IMR-90 (cell line): ENCODE results near the gene NDUFV3. TPM values are rescaled to one million over a fixed set of nuclear protein-coding genes. Genes with fewer than 3 reads are reported as not detected.

ENCODE experiments used
- ATAC-seq: fragments of 200-7000 bp; cut with Tn5 transposase; 2 replicates; pipeline ENCODE4 v1.9.1; 2020; ENCODE audit warnings: low read depth, mild to moderate bottlenecking, moderate library complexity
- BruUV-seq: library from RNA; stranded (reverse); fragments of 400-500 nt; replicated peaks from 2 replicates; lab custom pipeline; 2021; lab: Mats Ljungman, UMichigan
- CTCF ChIA-PET: fragments of 300-600 bp; formaldehyde crosslinking; extraction: SDS; loops from one replicate; lab custom pipeline; 2021; ENCODE audit warnings: antibody characterized with exemption; lab: Yijun Ruan, JAX
- POLR2A ChIA-PET: fragments of 300-600 bp; sonication (Branson Sonifier 250); formaldehyde crosslinking; loops from one replicate; lab custom pipeline; 2022; ENCODE audit warnings: antibody characterized with exemption; ENCODE audit not compliant: unreplicated experiment; lab: Charles Lee
- DNase-seq: peaks from one replicate; pipeline ENCODE4 v3.0.0; 2013
- H2AFZ ChIP-seq: replicated peaks from 2 replicates; pipeline ENCODE3; 2013; ENCODE audit warnings: low read length, mild to moderate bottlenecking; ENCODE audit not compliant: poor library complexity
- H2AK5ac ChIP-seq: 2 replicates; pipeline ENCODE4 v1.6.1; 2013; ENCODE audit warnings: low read depth, low read length, inconsistent platforms
- H2AK9ac ChIP-seq: replicated peaks from 2 replicates; pipeline ENCODE3; 2013; ENCODE audit warnings: mild to moderate bottlenecking, low read depth, low read length, moderate library complexity; ENCODE audit not compliant: poor library complexity
- H2BK120ac ChIP-seq: 2 replicates; pipeline ENCODE4 v1.6.1; 2013; ENCODE audit warnings: low read depth, low read length, inconsistent platforms
- H2BK15ac ChIP-seq: 3 replicates; pipeline ENCODE4 v1.6.1; 2013; ENCODE audit warnings: low read depth, low read length, inconsistent platforms
- H2BK20ac ChIP-seq: 2 replicates; pipeline ENCODE4 v1.6.1; 2013; ENCODE audit warnings: low read depth, mild to moderate bottlenecking, inconsistent platforms, low read length, moderate library complexity
- H2BK5ac ChIP-seq: 2 replicates; pipeline ENCODE4 v1.6.1; 2013; ENCODE audit warnings: mild to moderate bottlenecking, low read depth, low read length, inconsistent platforms; ENCODE audit not compliant: poor library complexity, severe bottlenecking
- H3K14ac ChIP-seq: replicated peaks from 2 replicates; pipeline ENCODE4 v1.6.1; 2013; ENCODE audit warnings: low read depth, low read length, inconsistent platforms
- H3K18ac ChIP-seq: 2 replicates; pipeline ENCODE4 v1.6.1; 2013; ENCODE audit warnings: low read depth, low read length, control low read depth
- H3K23ac ChIP-seq: 2 replicates; pipeline ENCODE4 v1.6.1; 2013; ENCODE audit warnings: low read depth, low read length, inconsistent platforms
- H3K27ac ChIP-seq: 2 replicates; pipeline ENCODE4 v1.5.1; 2013; ENCODE audit warnings: mild to moderate bottlenecking, control low read depth, low read length; ENCODE audit not compliant: insufficient read depth
- H3K27me3 ChIP-seq: 2 replicates; pipeline ENCODE4 v1.6.1; 2013; ENCODE audit warnings: low read length; ENCODE audit not compliant: control insufficient read depth, insufficient read depth
- H3K36me3 ChIP-seq: 2 replicates; pipeline ENCODE4 v1.6.1; 2013; ENCODE audit warnings: low read length, mixed read lengths; ENCODE audit not compliant: control insufficient read depth, insufficient read depth
- H3K4ac ChIP-seq: 2 replicates; pipeline ENCODE4 v1.6.1; 2013; ENCODE audit warnings: low read depth, low read length, inconsistent platforms
- H3K4me1 ChIP-seq: 2 replicates; pipeline ENCODE4 v1.6.1; 2013; ENCODE audit warnings: low read length, mixed read lengths; ENCODE audit not compliant: control insufficient read depth, insufficient read depth
- H3K4me2 ChIP-seq: 2 replicates; pipeline ENCODE4 v1.6.1; 2013; ENCODE audit warnings: low read depth, mild to moderate bottlenecking, control low read depth, low read length, moderate library complexity
- H3K4me3 ChIP-seq: 2 replicates; pipeline ENCODE4 v1.5.1; 2013; ENCODE audit warnings: low read depth, mild to moderate bottlenecking, control low read depth, low read length, moderate library complexity; ENCODE audit not compliant: insufficient read depth
- H3K56ac ChIP-seq: 2 replicates; pipeline ENCODE4 v1.6.1; 2013; ENCODE audit warnings: low read length, inconsistent platforms; ENCODE audit not compliant: insufficient read depth; ENCODE audit errors: extremely low read depth
- H3K79me1 ChIP-seq, 2 experiments: 2 replicates each; pipeline ENCODE4 v1.6.1; 2013; ENCODE audit warnings: low read length in 2 of 2, inconsistent platforms in 1 of 2, low read depth in 1 of 2
- H3K9ac ChIP-seq: 2 replicates; pipeline ENCODE4 v1.6.1; 2013; ENCODE audit warnings: low read depth, low read length, control low read depth
- H3K9me1 ChIP-seq: 2 replicates; pipeline ENCODE4 v1.6.1; 2013; ENCODE audit warnings: low read length, inconsistent platforms; ENCODE audit not compliant: insufficient read depth
- H3K9me3 ChIP-seq: 2 replicates; pipeline ENCODE4 v1.6.1; 2013; ENCODE audit warnings: low read length; ENCODE audit not compliant: control insufficient read depth, insufficient read depth
- H4K20me1 ChIP-seq: 2 replicates; pipeline ENCODE4 v1.6.1; 2013; ENCODE audit warnings: low read length, inconsistent platforms; ENCODE audit not compliant: insufficient read depth
- H4K5ac ChIP-seq: 2 replicates; pipeline ENCODE4 v1.6.1; 2013; ENCODE audit warnings: mild to moderate bottlenecking, low read depth, low read length, control low read depth
- H4K8ac ChIP-seq, 2 experiments: 2 replicates each; pipeline ENCODE4 v1.6.1; 2013; ENCODE audit warnings: low read depth in 2 of 2, low read length in 2 of 2, control low read depth in 1 of 2, inconsistent platforms in 1 of 2
- H4K91ac ChIP-seq: 2 replicates; pipeline ENCODE4 v1.6.1; 2013; ENCODE audit warnings: low read depth, low read length, inconsistent platforms; ENCODE audit not compliant: insufficient read depth
- BHLHE40 ChIP-seq: fragments of 150-350 bp; IDR thresholded peaks from 2 replicates; pipeline ENCODE4 v1.6.1; 2016; ENCODE audit warnings: mild to moderate bottlenecking, low read depth, low read length
- CEBPB ChIP-seq: IDR thresholded peaks from 2 replicates; pipeline ENCODE4 v1.6.1; 2012; ENCODE audit warnings: low read depth, low read length, improper control_type of control experiment
- CHD1 ChIP-seq: IDR thresholded peaks from 2 replicates; pipeline ENCODE4 v1.6.1; 2012; ENCODE audit warnings: low read depth, low read length, improper control_type of control experiment
- CTCF ChIP-seq: conservative IDR thresholded peaks from 2 replicates; pipeline ENCODE4 v1.5.1; 2012; ENCODE audit warnings: mild to moderate bottlenecking, low read depth, low read length, improper control_type of control experiment
- ELK1 ChIP-seq: fragments of 150-350 bp; IDR thresholded peaks from 2 replicates; pipeline ENCODE4 v1.6.1; 2016; ENCODE audit warnings: low read depth, mild to moderate bottlenecking, low read length, moderate library complexity, borderline replicate concordance
- MAFK ChIP-seq: IDR thresholded peaks from 2 replicates; pipeline ENCODE4 v1.6.1; 2012; ENCODE audit warnings: low read depth, low read length, improper control_type of control experiment
- MAZ ChIP-seq: IDR thresholded peaks from 2 replicates; pipeline ENCODE4 v1.6.1; 2012; ENCODE audit warnings: low read depth, mild to moderate bottlenecking, low read length, improper control_type of control experiment, moderate library complexity, borderline replicate concordance
- POLR2A ChIP-seq: IDR thresholded peaks from 2 replicates; pipeline ENCODE4 v1.6.1; 2012; ENCODE audit warnings: mild to moderate bottlenecking, low read depth, low read length
- RAD21 ChIP-seq: IDR thresholded peaks from 2 replicates; pipeline ENCODE4 v1.6.1; 2012; ENCODE audit warnings: low read length, improper control_type of control experiment
- RCOR1 ChIP-seq: IDR thresholded peaks from 2 replicates; pipeline ENCODE4 v1.6.1; 2012; ENCODE audit warnings: mild to moderate bottlenecking, low read length, improper control_type of control experiment; ENCODE audit not compliant: insufficient replicate concordance
- RFX5 ChIP-seq: IDR thresholded peaks from 2 replicates; pipeline ENCODE4 v1.8.0; 2012; ENCODE audit warnings: low read depth, mild to moderate bottlenecking, low read length, moderate library complexity
- WGBS, 2 experiments: methylation state at CpG; one replicate each; pipeline versions ENCODE4 v1.1.5 to v1.1.7; 2013; ENCODE audit warnings: missing lambda C conversion rate in 2 of 2; ENCODE audit not compliant: insufficient read length in 1 of 2; ENCODE audit errors: extremely low coverage in 2 of 2; 5-methylcytosine and 5-hydroxymethylcytosine counted together
- dilution Hi-C: fragments of 300-500 bp; cut with HindIII; formaldehyde crosslinking; loops from one replicate; pipeline ENCODE4 v1.14.3; 2018; ENCODE audit warnings: low sequenced_read_pairs; ENCODE audit not compliant: unreplicated experiment
- in situ Hi-C: fragments of 300-500 bp; cut with MboI; formaldehyde crosslinking; loops from 3 replicates; pipeline ENCODE4 v1.14.3; 2019; ENCODE audit warnings: low sequenced_read_pairs, inconsistent platforms, mixed read lengths
- intact Hi-C: fragments of 100-400 bp; cut with micrococcal nuclease; formaldehyde crosslinking; loops from 2 replicates; pipeline ENCODE4 v1.10.0; 2022
- polyA plus RNA-seq, 3 experiments: library from polyadenylated mRNA; depleted of rRNA; stranded (reverse); fragments of >200 nt; gene quantifications; 2 replicates each; pipeline ENCODE4 v1.2.3, GENCODE V29; 2012; ENCODE audit warnings: low replicate concordance in 1 of 3
- total RNA-seq: library from RNA; depleted of rRNA; stranded (reverse); fragments of >200 nt; gene quantifications from 2 replicates; pipeline ENCODE4 v1.2.3, GENCODE V29; 2012
- TF ChIP-seq, protein P1 (sequence below): fragments of 150-350 bp; IDR thresholded peaks from 2 replicates; pipeline ENCODE4 v1.6.1; 2017; ENCODE audit warnings: mild to moderate bottlenecking, antibody characterized with exemption, low read length, low read depth

The NDUFV3 gene
- total and polyA plus RNA-seq, 2 of the 4 experiments (the other 2 are of a cell fraction): 38.5 to 55.6 TPM

GRCh38 chr21:42862774-42863503 is 30.2 kb upstream of the NDUFV3 start:
- no peak for ATAC-seq
- CTCF ChIA-PET: no interaction called here

More at GRCh38 chr21:42862774-42863503, 30.2 kb upstream of the NDUFV3 start:
- H3K4me2 ChIP-seq: no peak overlapping the region
- POLR2A ChIA-PET: no interaction called here
- H3K79me1 ChIP-seq: peaks cover 29 to 46% of the 10 kb centered on the region in 2 experiments
- H3K9ac ChIP-seq: no peak overlapping the region
- no peak for DNase-seq
- H3K36me3 ChIP-seq: peaks cover 48% of the 10 kb centered on the region
- no peak for TF ChIP-seq CTCF
- TF ChIP-seq, protein P1, sequence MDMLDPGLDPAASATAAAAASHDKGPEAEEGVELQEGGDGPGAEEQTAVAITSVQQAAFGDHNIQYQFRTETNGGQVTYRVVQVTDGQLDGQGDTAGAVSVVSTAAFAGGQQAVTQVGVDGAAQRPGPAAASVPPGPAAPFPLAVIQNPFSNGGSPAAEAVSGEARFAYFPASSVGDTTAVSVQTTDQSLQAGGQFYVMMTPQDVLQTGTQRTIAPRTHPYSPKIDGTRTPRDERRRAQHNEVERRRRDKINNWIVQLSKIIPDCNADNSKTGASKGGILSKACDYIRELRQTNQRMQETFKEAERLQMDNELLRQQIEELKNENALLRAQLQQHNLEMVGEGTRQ: no peak
- no peak for TF ChIP-seq POLR2A
- TF ChIP-seq RFX5: no peak
- no peak for TF ChIP-seq ELK1
- TF ChIP-seq CHD1: no peak
- TF ChIP-seq BHLHE40: no peak
- no peak for TF ChIP-seq RCOR1
- no peak for TF ChIP-seq CEBPB
- no peak for TF ChIP-seq MAFK
- TF ChIP-seq MAZ: no peak
- no peak for TF ChIP-seq RAD21
- intact Hi-C loops (no loop called here), in situ Hi-C loops (loop anchor here (25.0 kb wide), 1 partner anchor 101 kb away; no protein-coding TSS in a partner anchor), dilution Hi-C loops (no loop called here)
- BruUV-seq: no TSS peak
- H2BK5ac ChIP-seq: no peak overlapping the region
- no peak overlapping the region for H3K14ac ChIP-seq
- H3K4me1 ChIP-seq: no peaks in the 10 kb centered on the region
- no peak overlapping the region for H2BK20ac ChIP-seq
- no peak overlapping the region for H3K27ac ChIP-seq
- H4K20me1 ChIP-seq: peaks cover 49% of the 10 kb centered on the region
- no peaks in the 10 kb centered on the region for H3K9me1 ChIP-seq
- H2BK15ac ChIP-seq: no peak overlapping the region
- no peak overlapping the region for H2AK9ac ChIP-seq
- no peaks in the 10 kb centered on the region for H3K9me3 ChIP-seq
- H3K4me3 ChIP-seq: no peak overlapping the region
- no peak overlapping the region for H2BK120ac ChIP-seq
- 80% methylated on average over 4 of the region's 21 CpGs; no CpG with 5 or more reads in 1 of the 2 experiments for WGBS, 2 experiments
- H3K23ac ChIP-seq: no peak overlapping the region
- H2AFZ ChIP-seq: peak overlapping the region; percentile 51
- H4K5ac ChIP-seq: no peak overlapping the region
- H4K91ac ChIP-seq: no peak overlapping the region
- no peaks in the 10 kb centered on the region for H3K27me3 ChIP-seq
- H3K18ac ChIP-seq: no peak overlapping the region
- H2AK5ac ChIP-seq: no peak overlapping the region
- no peak overlapping the region for H4K8ac ChIP-seq
- no peak overlapping the region for H3K56ac ChIP-seq
- no peak overlapping the region for H3K4ac ChIP-seq
